SHP77 (cell line): ENCODE results near the gene OTOP2.
"Not testable (repeated sequence)": the region's sequence is repeated elsewhere in the genome, so short reads cannot be mapped to it uniquely, and the experiment has no call there.

ENCODE experiments used
- DNase-seq, 2 experiments: peaks; one replicate each; lab custom pipeline; 2025; lab: John Stamatoyannopoulos, UW

OTOP2 gene

DNA sequence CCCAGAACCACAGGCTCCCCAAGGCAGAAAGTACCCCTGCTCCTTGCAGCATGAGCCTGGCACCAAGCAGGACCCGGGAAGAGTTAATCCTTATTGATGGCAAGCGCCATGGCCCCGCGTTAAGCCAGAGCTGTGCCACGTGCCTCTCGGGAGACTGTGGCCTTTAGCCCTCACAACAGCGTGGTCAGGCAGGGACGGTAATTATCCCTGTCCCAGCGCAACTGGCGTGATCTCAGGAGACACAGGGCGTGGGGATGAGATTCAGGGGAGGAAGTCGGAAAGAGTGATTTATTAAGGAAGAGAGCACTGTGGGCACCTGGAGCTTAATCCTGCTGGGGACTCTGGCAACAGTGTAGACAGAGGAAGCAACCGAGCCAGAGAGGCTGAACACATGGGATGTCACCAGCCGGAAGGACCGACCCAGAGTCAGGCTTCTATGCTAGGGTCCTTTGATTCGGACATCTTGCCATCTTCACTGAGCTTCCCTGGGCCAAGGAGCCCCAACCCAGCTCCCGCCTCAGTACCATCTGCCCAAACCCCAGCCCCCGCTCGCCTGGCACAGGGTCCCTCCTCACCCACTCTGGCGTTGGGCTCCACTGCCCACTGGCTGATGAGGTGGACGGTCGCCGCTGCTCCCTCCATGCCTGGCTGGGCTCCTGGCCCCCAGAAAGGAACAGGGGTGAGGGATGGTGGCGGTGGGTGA, 28.5 kb downstream of the OTOP2 start:
- DNase-seq: no peak

DNA sequence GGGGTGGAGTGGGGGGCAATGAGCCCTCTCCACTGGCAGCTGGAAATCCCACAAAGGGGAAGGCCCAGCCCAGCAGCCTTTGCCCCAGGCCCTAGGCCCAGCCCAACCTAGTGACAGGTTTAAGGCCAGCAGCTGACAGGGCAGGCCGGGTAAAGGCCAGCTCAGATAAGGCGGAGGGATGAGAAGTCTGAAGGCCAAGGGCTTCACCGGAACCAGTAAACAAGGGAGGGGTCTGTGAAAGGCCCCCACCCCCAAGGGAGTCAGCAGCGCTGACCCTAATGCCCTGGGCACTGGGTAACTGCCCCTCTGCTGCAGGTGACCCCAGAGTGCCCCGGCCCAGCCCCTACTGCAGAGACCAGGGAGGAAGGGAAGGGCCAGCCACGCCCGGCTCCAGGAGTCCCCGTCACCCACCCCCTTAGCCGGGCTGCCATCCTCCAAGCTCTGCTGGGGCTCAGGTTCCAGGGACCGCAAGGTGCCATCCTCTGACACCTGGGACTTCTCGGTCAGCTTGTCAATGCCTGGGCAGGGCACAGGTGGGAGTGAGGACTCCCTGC, 29.1 kb downstream of the OTOP2 start:
- no peak for DNase-seq

DNA sequence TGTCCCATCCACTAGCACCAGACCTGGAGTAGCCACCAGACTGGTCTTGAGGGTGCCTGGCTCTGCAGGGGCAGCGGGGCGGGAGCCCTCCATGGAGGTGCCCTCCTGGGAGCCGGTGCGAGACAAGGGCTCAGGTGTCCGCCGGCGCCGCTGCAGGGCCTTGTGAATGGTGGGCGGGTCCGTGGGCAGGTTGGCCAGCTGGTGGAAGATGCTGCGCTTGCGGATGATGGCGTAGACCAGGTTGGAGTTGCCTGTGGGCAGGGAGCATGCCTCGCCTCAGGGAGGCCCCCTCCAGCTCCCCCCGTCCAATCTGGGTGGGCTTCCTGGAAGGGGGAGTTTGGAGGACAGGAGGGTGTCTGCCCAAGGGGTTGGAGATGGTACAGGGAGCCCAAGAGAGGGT, 30.0 kb downstream of the OTOP2 start:
- DNase-seq: no peak

DNA sequence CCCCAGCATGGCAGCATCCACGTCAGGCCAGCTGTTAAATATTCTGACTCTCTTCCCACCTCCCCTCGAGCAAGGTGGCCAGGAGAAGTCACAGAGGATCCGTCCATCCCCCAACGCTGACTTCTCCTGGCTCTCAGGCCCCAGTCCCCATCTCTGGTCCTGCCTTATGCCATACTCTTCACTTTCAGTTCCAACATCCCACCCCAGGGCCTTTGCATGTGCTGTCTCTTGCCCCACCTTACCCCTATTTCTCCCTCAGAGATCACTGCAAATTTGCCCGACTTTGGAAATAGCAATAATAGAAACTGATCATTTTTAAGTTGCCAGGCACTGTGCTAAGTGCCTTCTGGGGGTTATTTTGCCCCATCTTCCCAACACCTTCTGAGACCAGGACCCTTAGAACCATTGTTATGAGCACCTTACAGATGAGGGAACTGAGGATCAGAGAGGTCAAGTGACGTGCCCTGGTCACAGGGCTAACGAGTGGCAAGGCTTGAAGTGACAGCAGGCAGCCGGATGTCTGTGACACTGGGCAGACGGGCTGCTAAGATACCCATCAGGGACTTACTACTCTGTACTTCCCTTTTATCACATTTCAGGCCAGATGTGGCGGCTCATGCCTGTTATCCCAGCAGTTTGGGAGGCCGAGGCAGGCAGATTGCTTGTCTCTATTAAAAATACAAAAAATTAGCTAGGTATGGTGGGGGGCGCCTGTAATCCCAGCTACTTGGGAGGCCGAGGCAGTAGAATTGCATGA, 30.8 kb downstream of the OTOP2 start:
- DNase-seq: no peak

DNA sequence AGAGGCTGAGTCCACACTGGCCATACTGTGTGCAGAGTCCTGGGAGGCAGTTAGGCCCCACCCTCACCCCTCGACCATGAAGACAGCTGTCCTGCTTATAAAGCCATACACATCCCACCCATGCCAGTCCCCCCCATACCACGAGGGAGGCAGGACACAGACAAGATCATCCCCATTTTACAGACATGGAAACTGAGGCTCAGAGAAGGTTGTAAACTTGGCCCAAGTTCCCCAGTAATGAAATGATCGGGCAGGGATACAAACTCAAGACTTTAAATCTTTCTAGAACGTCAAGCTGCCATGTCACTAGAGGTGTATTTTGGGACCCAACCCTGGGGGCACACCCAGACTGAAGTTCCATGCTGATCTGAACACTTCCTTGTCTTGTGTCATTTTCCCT, 32.0 kb downstream of the OTOP2 start:
- no peak for DNase-seq

DNA sequence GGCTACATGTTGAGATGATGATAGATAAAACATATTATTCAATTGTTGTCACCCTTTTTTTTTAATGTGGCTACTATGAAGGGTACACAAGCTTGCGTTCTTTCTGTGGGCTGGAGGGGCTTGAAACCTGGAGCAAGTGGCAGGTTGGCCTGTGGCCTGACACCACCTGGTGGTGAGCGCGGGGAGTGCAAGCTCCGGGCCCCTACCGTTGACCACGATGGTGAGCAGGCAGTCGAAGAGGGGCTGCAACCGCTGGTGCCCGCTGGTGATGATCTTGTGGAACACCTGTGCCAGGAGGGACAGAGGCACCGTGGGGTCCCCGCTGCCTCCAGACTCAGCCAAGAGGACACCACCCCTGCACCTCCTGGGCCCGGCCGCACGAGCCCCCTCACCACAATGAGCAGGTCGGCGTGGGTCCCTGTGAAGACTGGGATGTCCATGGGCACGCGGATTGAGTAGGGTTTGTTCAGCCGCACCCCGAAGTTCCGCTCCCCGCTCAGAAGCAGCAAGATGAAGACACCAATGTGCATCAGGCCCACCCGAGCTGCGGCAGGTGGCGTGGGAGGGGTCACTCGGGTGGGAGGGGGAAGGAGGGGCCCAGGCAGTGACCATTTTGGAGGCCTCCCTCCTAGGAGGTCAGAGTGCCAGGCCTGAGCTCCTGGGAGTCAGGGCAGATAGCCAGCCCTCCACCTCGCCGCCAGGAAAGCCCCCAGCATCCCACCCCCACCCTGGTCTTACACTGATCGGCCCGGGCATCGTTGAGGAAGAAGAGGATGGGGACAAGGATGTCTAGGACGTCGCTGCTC, 34.1 kb downstream of the OTOP2 start:
- peak; percentile 50 to 51 for DNase-seq

DNA sequence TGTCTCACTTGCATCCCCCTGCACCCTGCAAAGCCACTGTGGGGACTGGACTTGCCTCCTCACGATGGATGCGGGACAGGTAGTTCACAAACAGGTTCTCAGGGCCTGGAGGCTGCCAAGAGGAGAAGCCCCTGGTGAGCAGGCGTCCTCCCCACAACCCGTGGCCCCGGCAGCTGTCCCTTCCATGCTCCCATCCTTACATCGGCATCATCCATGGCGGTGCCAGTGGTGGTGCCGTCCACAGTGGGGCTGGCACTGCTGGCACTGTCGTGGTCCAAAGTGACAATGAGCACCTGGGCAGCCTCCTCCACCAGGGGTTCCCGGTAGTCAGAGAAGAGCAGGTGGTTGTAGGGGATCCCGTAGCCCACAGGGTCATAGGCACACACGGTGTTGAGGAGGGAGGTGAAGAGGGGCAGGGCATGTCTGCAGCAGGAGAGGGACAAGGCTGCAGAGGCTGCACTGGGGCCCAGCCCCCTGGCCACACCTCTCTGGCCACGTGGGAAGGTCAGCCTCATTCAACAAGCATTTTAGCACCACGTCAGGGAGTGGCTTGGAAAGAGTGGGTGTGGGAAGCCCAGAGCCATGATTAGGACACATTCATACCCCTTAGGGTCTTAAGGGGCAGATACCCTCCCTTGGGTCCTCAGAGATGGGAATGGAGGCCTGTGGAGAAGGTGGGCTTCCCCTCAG, 35.9 kb downstream of the OTOP2 start:
- no peak for DNase-seq

DNA sequence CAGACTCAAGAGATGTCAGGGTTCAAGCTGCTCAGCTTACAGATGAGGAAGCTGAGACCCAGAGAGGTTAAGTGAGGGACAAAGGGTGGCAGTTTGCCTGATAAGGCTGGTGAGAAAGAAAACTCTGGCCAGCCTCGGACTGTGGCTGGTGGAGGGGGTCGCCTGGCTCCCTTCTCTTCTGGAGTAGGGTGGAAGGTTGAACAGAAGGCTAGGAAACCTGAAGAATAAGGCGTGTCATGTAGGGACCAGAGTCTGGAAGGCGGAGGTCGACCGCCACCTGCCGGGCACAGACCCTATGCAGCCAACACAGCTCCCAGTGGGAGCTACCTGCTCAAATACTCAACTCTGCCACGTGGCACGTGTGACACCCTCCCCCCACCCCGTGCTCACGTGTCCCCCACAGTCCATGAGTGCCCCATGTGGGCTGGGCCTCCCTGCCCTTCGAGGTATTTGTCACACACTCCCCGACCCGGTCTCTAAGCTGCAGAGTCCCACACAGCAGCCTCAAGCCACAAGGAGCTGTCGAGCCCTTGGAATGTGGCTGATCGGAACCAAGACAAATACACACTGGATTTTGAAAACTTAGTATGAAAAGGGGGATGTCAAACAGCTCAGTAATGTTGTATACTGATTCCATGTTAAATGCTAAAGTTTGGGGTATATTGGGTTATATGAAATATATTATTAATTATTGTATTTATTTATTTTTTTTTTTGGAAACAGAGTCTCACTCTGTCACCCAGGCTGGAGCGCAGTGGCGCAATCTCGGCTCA, 36.7 kb downstream of the OTOP2 start:
- no peak for DNase-seq

DNA sequence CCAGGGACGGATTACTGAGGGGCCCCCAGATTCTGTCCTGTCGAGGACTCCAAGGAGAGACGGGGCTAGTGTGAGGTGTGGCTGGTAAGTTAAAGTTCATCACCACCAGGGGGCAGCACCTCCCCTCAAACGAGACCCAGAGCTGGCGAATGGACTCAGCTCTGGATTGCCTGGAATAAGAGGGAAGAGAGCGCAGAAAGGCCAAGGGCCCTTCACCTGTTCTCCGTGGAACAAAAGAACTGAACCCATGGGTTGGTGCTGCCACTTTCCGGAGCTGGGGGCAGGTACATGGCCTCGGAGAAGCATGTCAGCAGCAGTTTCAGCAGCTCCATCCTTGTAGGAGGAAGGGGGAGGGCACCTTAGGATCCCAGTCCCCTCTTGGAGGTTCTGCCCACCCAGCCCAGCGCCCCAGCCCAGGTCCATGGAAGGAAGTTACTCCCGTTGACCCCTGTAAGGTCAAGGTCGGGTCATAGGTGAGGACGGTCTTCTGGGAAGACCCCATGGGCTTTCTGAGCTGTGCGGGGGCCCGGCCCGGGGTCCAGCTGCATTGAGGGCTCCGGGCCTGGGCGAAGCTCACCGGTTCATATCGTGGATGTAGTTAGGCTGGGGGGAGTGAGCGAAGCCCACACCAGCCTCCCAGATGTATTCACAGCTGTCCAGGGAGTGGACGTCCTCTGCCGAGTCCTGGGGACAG, 37.7 kb downstream of the OTOP2 start:
- DNase-seq: peak; percentile 87 to 89

DNA sequence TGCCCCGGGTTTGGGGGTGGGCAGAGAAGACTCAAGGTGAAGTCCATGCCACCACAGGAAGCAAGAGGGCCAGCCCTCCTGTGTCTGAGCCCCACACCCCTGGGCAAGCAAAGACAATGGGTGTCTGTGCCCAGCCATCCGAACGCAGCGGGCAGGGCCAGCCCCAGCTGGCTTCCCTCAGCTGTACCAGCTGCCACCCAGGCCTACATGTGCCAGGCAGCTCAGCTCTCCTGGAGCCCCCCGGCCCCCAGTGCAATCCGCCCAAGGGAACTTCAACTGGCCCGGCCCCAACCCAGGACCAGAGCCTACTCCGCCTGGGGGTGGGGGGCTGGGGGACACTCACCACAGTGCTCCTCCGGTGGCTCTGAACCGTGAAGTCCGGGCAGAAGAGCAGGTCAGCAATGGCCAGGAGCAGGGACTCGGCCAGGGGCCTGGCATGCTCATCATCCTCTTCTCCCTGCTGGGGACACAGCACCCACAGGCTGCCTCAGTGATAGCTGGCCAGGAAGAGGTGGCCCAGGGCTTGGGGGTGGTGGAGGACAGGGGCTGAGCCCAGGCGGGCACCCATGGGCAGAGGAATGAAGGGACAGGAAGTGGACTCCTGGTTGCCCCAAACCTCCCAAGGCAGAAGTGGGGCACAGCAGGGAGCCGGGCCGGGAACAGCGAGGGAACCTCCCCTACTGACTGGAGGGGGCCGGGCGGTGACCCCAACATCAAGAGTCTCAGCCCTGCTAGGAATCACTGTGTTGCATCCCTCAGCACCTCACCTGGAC, 38.7 kb downstream of the OTOP2 start:
- DNase-seq: no peak

DNA sequence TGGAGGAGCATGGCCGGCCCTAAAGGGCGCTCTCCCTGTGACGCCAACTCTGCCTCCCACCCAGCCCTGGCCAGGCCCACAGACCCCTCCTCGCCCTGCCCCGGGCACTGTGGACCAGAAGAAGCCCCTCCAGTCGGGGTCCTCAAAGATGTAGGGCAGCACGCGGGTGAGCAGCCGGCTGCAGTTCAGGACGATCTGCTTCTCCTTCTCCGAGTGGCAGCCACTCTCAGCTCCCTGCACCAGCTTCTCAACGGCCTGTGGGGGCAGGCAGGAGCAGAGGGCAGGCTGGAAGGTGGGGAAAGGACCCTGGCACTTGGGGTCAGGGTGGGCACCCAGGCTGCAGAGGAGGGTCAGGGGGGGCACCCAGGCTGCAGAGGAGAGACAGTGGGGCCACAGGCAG, 39.6 kb downstream of the OTOP2 start:
- DNase-seq: no peak

DNA sequence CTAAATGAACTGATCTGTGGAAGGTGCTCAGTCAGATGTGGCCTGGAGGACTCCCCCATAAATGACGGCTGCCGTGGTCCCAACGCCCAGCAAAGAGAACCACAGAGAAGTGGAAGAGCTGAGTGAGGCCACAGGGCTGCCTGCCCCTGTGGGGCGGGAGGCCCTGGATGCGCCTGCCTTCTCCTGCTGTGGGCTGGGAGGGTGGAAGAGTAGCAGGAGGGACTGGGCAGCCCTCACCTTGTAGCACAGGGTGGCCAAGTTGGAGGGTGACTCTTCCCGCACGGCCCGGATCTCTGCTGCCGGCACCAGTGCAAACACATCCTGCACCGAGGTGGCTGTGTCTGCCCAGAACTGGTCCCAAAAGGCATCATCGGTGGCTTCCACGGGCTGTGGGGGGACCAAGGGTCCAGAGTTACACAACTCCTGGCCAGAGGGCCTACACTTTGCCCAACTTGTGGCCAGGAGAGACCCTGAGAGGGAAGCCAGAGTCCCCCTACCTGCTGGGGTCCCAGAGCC, 40.2 kb downstream of the OTOP2 start:
- DNase-seq: no peak

DNA sequence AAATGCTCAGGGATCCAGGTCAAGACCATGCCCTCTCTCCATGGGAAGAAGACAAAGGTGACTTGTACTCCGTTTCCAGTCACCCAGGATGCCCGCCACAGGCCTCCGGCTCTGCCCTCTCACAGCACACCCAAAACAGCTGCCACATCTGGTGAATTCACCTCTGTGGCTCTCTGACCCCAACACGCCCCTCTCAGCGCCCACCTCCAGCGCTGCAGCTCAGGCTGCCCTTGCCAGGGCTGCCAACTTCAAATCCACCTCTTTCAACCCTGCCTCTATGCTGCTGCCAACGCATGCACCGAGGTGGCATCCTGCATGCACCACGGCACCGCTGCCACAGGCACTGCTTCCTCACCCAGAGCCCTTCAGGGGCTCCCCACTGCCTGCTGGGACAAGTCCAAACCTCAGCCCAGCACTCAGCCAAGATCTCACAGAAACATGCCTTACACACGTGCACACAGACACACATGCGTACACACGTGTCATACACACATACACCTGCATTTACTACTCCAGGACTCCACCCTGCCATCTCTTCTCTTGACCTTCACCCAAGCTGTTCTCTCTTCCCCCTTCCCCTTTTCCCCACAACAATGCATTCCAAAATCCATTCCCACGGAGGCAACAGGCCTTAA, 41.0 kb downstream of the OTOP2 start:
- DNase-seq: no peak

DNA sequence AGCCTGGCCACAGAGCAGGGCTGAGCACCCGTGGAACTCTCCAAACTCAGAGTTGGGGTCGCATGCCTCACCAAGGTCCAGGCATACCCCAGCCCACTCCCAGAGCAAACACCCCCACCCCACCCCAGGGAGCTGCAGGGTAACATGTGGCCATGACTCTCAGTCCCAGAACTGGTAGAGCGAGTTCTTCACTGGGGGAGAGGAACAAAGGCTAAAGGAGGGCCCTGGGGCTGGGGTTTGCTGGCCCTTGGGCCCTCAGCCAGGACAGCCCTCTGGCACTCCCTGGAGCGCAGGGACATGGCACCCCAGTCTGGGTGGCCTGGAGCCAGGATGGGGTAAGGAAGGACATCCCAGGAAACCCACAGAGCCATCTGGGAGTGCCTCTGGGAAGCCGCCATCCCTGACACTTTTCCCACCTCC, 44.3 kb downstream of the OTOP2 start:
- DNase-seq: no peak

DNA sequence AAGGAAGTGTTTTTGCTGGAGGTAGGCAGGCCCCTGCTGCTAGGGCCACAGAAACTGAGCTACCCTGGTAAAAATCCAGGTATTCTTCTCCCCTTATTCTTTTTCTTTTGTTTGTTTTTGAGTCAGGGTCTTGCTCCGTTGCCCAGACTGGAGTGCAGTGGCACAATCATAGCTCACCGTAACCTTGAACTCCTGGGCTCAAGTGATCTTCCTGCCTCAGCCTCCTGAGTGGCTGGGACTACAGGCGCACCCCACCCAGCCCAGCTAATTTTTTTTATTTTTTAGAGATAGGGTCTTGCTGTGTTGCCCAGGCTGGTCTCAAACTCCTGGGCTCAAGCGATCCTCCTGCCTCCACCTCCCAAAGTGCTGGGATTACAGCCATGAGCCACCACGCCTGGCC, 45.4 kb downstream of the OTOP2 start:
- DNase-seq: not testable (repeated sequence)

DNA sequence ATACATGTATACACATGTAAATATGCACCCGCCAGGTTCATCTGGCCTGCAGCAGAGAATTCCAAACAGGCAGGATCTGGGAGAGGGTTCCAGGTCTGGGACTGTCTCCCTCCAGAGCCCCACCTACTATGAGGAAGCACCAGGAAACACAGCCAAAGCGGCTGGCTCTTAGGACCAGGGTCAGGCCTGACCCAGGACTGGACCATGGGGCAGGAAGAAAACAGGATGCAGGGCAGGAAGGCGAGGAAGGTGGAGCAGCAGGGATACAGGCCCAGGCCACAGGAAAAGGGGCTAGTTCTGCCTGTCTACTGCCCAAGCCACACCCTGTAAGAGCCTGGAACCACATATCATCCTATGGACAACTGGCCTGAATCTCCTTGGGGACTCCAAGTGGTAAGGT, 46.3 kb downstream of the OTOP2 start:
- no peak for DNase-seq

DNA sequence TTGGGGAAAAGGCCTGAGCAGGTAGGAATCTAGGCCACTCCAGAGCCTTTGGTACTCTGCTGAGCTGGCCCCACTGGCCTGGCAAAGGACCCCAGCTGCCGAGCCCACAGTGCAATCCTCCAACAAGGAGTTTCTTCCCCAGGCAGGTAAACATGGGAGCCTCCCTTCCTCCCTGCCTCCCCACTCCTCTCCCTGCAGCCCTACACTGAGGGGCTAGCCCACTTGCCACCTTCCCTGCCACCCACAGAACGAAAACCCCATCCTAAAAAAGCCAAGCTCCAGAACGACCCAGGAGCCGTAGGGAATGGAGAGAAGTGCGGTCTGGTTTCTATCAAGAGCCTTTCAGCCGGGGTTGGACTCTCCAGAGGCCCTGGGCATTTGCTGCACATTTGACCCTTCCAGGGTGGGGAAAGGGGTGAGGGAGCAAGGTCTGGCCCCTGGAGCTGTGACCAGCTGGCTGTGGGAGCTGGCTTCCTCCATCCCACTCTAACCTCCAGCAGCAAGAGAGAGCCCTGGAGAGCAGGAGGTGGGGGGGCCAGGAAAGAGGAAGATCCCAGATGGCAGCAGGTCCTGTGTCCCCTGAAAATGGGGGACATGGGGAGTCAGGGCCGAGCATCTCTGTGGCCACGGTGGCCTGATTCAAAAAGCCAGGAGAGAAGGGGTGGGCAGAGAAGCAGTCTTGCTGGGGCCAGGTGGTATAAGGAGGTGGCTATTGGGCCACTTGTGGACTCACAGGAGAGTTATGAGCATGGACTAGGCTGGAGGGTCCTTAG, 47.2 kb downstream of the OTOP2 start:
- no peak for DNase-seq

DNA sequence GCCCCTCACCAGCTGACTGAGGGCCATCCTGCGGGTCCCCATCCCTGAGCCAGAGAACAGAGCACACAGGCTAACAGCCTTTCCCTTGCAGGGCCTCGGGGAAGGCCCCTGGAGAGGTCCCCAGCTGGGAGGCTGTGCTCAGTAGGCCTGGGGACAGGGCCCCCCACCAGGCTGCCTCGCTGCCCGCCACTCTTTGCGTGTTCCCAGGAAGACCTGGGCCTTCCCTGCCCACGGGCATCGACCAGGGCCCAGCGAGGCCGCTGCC, 47.7 kb downstream of the OTOP2 start:
- DNase-seq: no peak
